Measurements from ENCODE around the gene SLC1A7. TPM values are rescaled to one million over a fixed set of nuclear protein-coding genes. Genes with fewer than 3 reads are reported as not detected.

SLC1A7 gene
- total RNA-seq, 1 experiment from 2014 or later: not detected

DNA sequence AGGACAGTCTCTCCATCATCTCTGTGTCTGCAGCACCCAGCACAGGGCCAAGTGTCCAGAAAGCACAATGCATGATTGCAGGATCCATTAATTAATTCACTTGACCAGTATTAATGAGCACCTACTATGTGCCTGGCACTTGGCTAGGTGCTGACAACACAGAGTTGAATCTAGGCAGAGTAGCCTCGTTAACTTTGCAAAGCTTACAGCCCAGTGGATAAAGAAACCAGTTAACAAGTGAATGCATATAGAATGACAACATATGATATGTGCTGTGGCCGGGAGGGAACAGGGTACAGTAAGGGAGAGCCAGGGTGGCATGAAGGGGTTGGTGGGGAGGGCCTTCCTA, 10.9 kb downstream of the SLC1A7 start:
- ATAC-seq (no peak), DNase-seq (ENCODE audit: low read depth, low spot score) (no peak)
- Histone ChIP-seq H3K4me2 (ENCODE audit: low read length) (no peak overlapping the region), H3K9me2 (ENCODE audit: insufficient read depth) (no peaks in the 10 kb centered on the region), H3K4me1 (ENCODE audit: control insufficient read depth in 1 of 2, insufficient read depth in 2 of 2, low read length in 2 of 2) (no peaks in the 10 kb centered on the region), H3K9ac (ENCODE audit: low read length) (no peak overlapping the region), H3K27ac (ENCODE audit: low read depth, low read length) (no peak overlapping the region), H3K4me3 (replicated peaks in 1 of 2; ENCODE audit: low read depth in 1 of 2, low read length in 2 of 2) (no peak overlapping the region), H4K20me1 (ENCODE audit: insufficient read depth) (no peaks in the 10 kb centered on the region), H3K9me3 (ENCODE audit: control insufficient read depth in 1 of 2, insufficient read depth in 1 of 2, low read depth in 1 of 2, low read length in 2 of 2) (no peaks in the 10 kb centered on the region), H2AFZ (ENCODE audit: low read depth, low read length, poor library complexity, severe bottlenecking) (no peak overlapping the region), H3K36me3 (ENCODE audit: control insufficient read depth in 1 of 2, insufficient read depth in 2 of 2, low read length in 2 of 2) (no peaks in the 10 kb centered on the region), H3K79me2 (ENCODE audit: insufficient read depth, low read length) (no peaks in the 10 kb centered on the region), H3K27me3 (ENCODE audit: insufficient read depth, low read length) (no peaks in the 10 kb centered on the region)
- ChIA-PET POLR2A (no interaction called here), RAD21 (ENCODE audit: low non-redundant PET in 1 of 2, low total read pairs in 2 of 2, uncharacterized antibody in 2 of 2, unreplicated experiment in 2 of 2) (no interaction called here), CTCF (no interaction called here)
- TF ChIP-seq, protein P1, sequence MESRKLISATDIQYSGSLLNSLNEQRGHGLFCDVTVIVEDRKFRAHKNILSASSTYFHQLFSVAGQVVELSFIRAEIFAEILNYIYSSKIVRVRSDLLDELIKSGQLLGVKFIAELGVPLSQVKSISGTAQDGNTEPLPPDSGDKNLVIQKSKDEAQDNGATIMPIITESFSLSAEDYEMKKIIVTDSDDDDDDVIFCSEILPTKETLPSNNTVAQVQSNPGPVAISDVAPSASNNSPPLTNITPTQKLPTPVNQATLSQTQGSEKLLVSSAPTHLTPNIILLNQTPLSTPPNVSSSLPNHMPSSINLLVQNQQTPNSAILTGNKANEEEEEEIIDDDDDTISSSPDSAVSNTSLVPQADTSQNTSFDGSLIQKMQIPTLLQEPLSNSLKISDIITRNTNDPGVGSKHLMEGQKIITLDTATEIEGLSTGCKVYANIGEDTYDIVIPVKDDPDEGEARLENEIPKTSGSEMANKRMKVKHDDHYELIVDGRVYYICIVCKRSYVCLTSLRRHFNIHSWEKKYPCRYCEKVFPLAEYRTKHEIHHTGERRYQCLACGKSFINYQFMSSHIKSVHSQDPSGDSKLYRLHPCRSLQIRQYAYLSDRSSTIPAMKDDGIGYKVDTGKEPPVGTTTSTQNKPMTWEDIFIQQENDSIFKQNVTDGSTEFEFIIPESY (IDR thresholded peaks at IDR 0.05; ENCODE audit: extremely low read depth, insufficient replicate concordance, low read length): no peak
- TF ChIP-seq SIN3A (IDR thresholded peaks at IDR 0.05; ENCODE audit: low read depth): no peak
- no peak for TF ChIP-seq ELF1 (IDR thresholded peaks at IDR 0.05; ENCODE audit: borderline replicate concordance, low read depth)
- TF ChIP-seq ZFX (IDR thresholded peaks at IDR 0.05): no peak
- TF ChIP-seq SP1 (IDR thresholded peaks at IDR 0.05; ENCODE audit: low read depth): no peak
- no peak for TF ChIP-seq POLR2AphosphoS5 (IDR thresholded peaks at IDR 0.05; ENCODE audit: low read depth, low read length)
- TF ChIP-seq FOSL1 (IDR thresholded peaks at IDR 0.05; ENCODE audit: low read depth): no peak
- TF ChIP-seq CBX3 (IDR thresholded peaks at IDR 0.05; ENCODE audit: low read depth): no peak
- no peak for TF ChIP-seq CEBPB (IDR thresholded peaks at IDR 0.05; ENCODE audit: low read depth)
- intact Hi-C loops (cut with micrococcal nuclease): no loop called here
- no TSS peak for BruUV-seq (replicated peaks)

DNA sequence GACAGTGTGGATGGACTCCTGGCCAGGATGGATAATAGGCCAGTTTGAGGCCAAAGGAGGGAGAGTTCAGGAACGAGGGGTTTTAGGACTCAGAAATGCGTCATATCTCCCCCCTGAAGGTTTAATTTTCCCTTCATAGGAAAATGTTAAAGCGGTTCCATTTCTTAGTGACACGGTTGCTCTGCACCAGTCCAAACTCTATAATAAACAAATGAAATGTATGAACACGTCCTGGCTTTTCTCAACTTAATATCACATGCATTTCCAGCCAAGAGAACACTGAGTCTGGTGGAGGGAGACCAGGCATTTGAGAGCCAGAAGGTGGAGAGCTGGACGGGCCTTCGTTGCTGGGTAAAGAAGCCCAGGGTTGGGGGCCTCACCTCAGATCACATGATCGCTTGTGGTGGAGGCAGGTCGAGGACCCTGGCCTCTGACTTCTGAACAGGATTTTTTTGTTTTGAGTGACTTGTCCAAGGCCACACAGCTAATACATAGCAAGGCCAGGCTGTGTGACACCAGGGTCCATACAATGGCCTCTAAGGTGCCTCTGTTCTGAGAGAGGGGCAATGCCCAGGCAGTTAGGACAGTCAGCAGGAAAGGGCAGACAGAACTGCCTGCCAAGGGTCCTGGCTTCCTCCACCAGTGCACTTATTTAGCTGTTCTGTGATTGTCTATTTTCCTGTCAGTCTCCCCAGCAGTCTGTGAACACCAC, 11.4 kb downstream of the SLC1A7 start:
- no peak overlapping the region for H2AFZ ChIP-seq (ENCODE audit: low read depth, low read length, poor library complexity, severe bottlenecking)
- H3K36me3 ChIP-seq (ENCODE audit: control insufficient read depth in 1 of 2, insufficient read depth in 2 of 2, low read length in 2 of 2): no peaks in the 10 kb centered on the region
- ATAC-seq (no peak), DNase-seq (ENCODE audit: low read depth, low spot score) (no peak)
- ChIA-PET POLR2A (no interaction called here), RAD21 (ENCODE audit: low non-redundant PET in 1 of 2, low total read pairs in 2 of 2, uncharacterized antibody in 2 of 2, unreplicated experiment in 2 of 2) (no interaction called here), CTCF (no interaction called here)
- no TSS peak for BruUV-seq (replicated peaks)
- H3K9me3 ChIP-seq (ENCODE audit: control insufficient read depth in 1 of 2, insufficient read depth in 1 of 2, low read depth in 1 of 2, low read length in 2 of 2): no peaks in the 10 kb centered on the region
- H3K27me3 ChIP-seq (ENCODE audit: insufficient read depth, low read length): no peaks in the 10 kb centered on the region
- no peak overlapping the region for H3K4me3 ChIP-seq (replicated peaks in 1 of 2; ENCODE audit: low read depth in 1 of 2, low read length in 2 of 2)
- no peak overlapping the region for H3K4me2 ChIP-seq (ENCODE audit: low read length)
- H3K79me2 ChIP-seq (ENCODE audit: insufficient read depth, low read length): no peaks in the 10 kb centered on the region
- H4K20me1 ChIP-seq (ENCODE audit: insufficient read depth): no peaks in the 10 kb centered on the region
- no peaks in the 10 kb centered on the region for H3K4me1 ChIP-seq (ENCODE audit: control insufficient read depth in 1 of 2, insufficient read depth in 2 of 2, low read length in 2 of 2)
- H3K27ac ChIP-seq (ENCODE audit: low read depth, low read length): no peak overlapping the region
- intact Hi-C loops (cut with micrococcal nuclease): no loop called here
- TF ChIP-seq SP1 (IDR thresholded peaks at IDR 0.05; ENCODE audit: low read depth) (no peak), EZH2 (IDR thresholded peaks at IDR 0.05) (no peak), POLR2AphosphoS5 (IDR thresholded peaks at IDR 0.05; ENCODE audit: low read depth, low read length) (no peak), FOSL1 (IDR thresholded peaks at IDR 0.05; ENCODE audit: low read depth) (no peak), EZH2phosphoT487 (IDR thresholded peaks at IDR 0.05; ENCODE audit: borderline replicate concordance) (no peak), ZNF274 (IDR thresholded peaks at IDR 0.05; ENCODE audit: low read depth, low read length) (no peak), RAD21 (IDR thresholded peaks at IDR 0.05; ENCODE audit: low read depth) (no peak), CBX3 (IDR thresholded peaks at IDR 0.05; ENCODE audit: low read depth) (no peak), ZFX (IDR thresholded peaks at IDR 0.05) (no peak)
- TF ChIP-seq, protein P2, sequence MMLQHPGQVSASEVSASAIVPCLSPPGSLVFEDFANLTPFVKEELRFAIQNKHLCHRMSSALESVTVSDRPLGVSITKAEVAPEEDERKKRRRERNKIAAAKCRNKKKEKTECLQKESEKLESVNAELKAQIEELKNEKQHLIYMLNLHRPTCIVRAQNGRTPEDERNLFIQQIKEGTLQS (IDR thresholded peaks at IDR 0.05): no peak
- TF ChIP-seq, protein P3, sequence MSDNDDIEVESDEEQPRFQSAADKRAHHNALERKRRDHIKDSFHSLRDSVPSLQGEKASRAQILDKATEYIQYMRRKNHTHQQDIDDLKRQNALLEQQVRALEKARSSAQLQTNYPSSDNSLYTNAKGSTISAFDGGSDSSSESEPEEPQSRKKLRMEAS (IDR thresholded peaks at IDR 0.05): no peak
- TF ChIP-seq, protein P1 (IDR thresholded peaks at IDR 0.05; ENCODE audit: extremely low read depth, insufficient replicate concordance, low read length): no peak
- no peak overlapping the region for H3K9ac ChIP-seq (ENCODE audit: low read length)
- H3K9me2 ChIP-seq (ENCODE audit: insufficient read depth): no peaks in the 10 kb centered on the region

Measured in HCT116 (cell line).